Kidney capillary endothelial cell (primary cell): ENCODE measurements around the gene ADGRV1.
A peak's percentile ranks its signal among the peaks of the same experiment; 100 is the strongest.

ENCODE experiments used
- DNase-seq: peaks from one replicate; pipeline ENCODE4 v3.0.0-alpha.2; 2018; ENCODE audit warnings: low spot score

ADGRV1 gene, protein sequence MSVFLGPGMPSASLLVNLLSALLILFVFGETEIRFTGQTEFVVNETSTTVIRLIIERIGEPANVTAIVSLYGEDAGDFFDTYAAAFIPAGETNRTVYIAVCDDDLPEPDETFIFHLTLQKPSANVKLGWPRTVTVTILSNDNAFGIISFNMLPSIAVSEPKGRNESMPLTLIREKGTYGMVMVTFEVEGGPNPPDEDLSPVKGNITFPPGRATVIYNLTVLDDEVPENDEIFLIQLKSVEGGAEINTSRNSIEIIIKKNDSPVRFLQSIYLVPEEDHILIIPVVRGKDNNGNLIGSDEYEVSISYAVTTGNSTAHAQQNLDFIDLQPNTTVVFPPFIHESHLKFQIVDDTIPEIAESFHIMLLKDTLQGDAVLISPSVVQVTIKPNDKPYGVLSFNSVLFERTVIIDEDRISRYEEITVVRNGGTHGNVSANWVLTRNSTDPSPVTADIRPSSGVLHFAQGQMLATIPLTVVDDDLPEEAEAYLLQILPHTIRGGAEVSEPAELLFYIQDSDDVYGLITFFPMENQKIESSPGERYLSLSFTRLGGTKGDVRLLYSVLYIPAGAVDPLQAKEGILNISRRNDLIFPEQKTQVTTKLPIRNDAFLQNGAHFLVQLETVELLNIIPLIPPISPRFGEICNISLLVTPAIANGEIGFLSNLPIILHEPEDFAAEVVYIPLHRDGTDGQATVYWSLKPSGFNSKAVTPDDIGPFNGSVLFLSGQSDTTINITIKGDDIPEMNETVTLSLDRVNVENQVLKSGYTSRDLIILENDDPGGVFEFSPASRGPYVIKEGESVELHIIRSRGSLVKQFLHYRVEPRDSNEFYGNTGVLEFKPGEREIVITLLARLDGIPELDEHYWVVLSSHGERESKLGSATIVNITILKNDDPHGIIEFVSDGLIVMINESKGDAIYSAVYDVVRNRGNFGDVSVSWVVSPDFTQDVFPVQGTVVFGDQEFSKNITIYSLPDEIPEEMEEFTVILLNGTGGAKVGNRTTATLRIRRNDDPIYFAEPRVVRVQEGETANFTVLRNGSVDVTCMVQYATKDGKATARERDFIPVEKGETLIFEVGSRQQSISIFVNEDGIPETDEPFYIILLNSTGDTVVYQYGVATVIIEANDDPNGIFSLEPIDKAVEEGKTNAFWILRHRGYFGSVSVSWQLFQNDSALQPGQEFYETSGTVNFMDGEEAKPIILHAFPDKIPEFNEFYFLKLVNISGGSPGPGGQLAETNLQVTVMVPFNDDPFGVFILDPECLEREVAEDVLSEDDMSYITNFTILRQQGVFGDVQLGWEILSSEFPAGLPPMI (N-terminal part only)

DNA sequence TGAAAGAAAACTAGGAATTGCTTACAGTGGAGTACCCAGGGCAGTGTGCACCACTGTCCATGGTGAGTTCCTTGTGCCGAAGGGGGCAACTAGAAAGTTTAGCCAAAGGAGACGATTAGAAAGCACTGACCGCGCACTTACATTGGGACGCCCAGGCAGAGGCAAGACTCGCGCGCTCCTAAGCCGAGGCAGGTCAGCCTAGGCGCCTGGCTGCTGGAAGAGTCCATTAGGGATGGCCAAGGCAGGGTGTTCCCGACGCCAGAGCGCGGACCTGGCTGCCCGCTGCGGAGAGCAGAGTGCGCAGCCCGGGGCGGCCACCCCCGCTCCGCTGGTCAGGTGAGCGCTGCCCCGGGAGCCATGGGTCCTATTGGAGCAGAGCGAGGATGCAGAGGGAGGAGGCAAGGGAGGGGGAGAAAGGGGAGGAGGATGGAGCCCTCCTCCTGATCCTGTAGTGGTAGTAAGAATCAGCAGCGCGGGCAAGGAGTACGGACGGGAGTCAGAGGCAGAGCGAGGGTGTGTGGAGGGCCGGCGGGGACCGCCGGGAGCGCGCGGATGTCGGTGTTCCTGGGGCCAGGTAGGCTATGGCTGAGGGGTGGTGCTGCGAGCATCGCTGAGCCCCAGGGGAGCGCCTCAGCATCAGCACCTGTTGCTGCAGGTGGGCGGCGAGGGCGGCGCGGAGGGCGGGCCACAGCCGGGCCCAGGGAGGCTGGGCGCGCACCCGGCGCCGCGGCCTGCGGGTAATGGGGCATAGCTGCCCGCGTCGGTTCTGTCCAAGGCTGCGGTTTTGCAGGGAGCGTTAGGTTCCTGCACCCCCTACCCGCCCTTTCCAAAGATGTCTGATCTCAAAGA lies at the start of gene ADGRV1:
Gene ADGRV1 (plus strand): TSS at position 454 of the 849 bp plus-strand sequence. CDS start 99 bp downstream, at position 553.
- peak; percentile 43 for DNase-seq

DNA sequence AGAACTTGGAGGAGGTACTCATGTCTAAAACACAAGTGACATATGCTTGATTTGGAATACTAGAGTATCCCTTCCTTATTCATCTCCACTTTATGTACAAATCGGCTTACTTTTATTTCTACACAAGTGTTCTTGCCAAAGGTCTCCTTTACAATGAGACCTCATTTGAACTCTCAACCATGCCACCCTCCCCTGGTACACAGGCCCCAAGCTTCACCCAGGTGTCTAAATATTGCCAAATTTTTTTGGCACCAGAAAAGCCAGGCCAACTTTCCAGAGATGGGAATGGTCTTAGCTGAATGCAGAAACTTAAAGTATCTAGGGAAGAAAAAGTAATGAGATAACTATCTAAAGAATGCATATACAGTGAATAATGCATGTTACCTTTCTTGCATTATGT lies 48.2 kb upstream of the ADGRV1 start:
- no peak for DNase-seq

DNA sequence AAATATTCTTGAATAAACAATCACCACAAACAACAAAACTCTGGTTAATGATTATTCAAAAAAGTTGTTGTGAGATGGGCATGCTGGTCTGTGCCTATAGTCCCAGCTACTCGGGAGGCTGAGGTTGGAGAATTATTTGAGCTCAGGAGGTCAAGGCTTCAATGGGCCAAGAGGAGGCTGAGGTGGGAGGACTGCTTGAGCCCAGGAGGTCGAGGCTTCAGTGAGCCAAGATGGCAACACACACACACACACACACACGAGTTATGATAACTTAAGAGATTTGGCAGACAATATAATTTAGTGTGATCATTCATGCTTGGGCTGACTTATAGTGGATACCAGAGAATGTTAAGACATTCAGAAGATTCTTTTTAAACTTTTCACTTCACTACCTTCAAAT lies 44.1 kb upstream of the ADGRV1 start:
- no peak for DNase-seq

DNA sequence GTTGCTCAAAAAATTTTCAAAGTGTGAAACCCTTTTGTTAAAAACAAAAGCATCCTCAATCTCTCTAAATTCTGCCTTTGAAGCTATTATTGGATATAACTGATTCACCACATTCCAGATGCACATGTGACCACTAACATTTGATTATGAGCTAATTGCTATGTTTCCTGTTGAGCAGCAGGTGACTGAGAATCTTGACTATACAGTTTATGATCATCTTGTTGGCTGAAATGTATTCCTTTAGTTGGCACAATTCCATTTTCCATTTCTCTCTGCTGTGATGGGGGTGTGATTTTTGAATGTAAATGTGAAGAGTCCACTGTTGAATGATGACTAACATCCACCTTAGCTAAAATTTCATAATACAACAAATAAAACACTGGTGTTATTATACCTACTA lies 39.9 kb upstream of the ADGRV1 start:
- peak; percentile 71 for DNase-seq

DNA sequence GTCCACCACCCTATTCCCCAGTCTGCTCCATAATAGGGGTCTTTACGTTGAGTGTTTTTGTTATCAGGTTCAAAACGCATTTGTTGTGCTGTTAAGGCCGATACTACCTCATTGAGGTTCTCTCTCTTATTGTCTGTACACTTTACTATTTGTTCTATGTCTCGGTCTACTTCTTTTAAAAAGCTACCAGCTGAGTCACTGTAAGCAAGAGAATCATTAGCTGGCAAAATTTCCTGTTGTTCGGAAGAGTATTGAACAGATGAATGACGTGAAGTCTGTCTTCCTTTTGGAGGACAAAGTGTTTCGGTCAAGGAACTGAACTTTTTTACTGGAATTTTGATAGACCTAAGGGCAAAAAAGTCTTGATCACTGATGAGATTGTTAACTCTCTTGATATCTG lies 39.5 kb upstream of the ADGRV1 start:
- DNase-seq: peak; percentile 11

DNA sequence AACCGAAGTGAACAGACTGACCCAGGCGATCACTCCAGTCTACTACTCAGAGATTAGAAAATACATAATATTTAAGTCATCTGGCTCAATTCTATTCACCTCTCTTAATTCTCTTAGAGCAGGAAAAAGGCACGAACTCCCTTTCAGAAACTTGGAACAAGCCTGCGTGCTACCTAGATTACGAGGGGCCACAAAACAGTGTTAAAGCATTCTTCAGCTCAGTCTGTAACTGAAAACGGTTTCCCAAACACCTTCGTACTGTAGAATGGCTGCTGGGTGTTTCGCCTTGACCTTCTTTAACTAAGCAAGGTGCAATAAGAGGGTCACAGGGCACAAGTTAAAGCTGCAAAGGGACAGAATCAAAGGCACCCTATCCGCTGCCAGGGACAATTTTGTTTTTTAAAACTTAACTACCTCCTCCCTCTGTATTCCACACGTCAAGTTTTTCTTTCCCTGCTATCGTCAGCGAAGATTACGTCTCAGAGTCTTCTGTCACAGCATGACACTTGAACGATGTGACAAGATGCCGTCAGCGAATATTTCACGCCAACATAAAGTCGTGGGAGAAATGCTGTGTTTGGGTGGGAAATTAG lies 29.9 kb upstream of the ADGRV1 start:
- DNase-seq: peak; percentile 16

DNA sequence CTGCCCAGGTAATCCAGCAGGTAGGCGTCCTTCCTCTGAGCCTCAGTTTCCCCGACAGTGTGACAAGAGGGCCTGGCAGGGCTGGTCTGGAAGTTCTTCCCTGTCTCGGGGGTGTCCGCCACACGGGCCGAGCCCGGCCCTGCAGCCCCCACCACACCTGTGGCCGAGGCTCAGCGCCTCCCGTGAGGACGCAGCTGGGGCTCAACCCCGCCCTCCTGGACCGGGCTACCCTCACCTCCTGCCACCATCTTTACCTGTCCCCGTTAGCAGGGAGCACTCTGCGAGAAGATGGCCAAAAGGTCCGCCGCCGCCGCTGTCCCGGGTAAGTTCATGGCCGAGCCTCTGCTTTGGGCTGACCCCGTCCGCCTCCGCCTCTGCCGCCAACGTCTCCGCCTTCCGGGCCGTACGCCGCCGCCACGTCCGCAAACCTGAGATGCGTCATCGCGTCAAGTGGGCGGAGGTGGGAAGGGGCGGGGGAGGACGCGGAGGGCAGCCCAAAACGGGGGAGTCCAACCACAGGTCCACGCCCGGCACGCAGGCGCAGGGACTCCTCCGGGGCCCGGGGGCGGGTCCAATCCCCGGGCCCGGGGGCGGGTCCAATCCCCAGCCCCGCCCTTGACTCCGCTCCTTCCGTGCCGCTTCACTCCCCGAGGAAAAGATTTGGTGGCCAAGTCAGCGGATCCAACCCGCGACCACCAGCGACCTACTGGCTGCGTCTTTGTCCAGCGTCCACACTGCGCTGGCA lies 29.2 kb upstream of the ADGRV1 start, which contains the start of gene LYSMD3:
Gene LYSMD3 (minus strand): TSS at position 391 of the 745 bp plus-strand sequence. CDS start 4,295 bp downstream, outside the sequence.
- DNase-seq: peak; percentile 90

DNA sequence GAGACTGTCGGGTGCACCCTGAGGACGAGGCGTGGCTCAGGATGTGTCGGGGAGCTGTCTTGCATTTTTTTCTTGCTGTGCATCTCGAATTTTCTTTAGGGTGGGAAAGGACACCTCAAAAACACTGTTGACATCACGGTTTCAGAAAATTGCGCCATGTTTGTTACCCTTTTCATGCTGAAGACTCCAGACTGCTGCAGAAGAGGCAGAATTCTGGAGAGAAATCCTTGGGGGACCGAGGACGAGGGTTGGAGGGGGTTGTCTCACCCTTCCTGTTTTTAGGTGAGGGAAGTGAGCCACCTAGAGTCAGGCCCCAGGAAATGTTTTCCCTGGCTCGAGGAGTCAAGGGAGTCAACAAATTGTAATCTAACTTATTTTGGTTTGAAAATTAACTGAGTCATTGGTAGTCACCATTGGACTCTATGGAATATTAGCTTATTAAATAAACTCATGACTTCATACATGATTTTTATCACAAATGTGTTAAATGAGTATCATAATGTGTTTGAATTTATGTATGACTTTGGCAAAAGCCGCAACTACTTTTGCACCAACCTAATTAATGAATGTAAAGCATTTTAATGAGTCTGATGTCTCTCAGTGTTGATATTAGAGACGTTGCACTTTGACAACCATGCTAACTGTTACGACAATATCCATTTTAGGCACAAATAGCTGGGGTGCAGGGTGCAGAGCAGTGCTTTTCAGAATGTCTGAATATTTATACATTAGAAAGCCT lies 28.5 kb upstream of the ADGRV1 start:
- peak; percentile 76 for DNase-seq

DNA sequence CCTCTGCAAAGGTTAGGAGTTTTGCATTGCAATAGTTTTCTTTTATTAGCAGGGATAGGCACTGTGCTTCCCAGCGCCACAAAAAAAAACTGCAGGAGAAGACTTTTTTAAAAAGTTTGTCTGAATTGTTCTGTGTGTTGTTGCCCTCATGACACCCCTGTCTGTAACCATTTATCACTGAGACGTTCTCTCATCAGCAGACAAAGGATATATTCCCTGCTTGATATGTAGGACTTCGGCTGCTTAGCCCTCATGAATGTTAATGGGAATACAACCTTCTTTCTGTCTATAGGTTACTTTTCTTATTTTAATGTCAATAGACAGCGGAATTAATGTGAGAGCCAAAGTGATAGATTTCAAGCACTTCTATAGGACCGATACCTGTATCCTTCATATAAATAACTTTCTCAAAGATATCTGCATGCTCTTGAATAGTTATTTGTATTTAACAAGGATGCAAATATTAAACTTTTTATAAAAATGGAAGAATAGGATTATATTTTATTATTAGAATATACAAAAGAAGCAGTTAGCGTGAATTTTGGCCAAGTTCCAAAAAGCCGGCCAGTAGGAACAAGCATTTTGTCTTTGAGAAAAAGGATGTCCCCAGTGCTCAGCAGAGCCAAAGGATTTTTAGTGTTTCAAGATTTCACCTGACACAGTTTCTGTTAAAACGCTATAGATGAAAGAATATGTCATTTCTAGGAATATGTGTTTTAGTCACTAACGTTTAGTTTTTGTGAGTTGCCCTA lies 27.7 kb upstream of the ADGRV1 start:
- DNase-seq: no peak

DNA sequence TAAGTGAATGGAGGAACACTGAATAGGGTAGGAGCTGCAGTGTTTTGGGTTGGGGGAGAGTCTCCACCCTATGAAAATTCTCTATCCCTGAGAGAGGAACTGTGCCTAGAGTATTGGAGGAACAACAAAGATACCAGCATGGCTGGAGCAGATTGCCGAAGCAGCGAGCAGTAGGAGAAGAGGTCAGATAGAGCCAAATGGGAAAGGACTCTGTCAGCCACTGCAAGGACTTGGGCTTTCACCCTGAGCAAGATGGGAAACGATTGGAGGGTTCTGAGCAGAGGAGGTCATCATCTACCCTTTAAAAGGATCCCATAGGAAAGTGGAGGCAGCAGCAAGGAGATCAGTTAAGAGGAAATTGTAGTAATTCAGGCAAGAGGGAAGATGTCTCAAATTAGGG lies 24.8 kb upstream of the ADGRV1 start:
- no peak for DNase-seq

DNA sequence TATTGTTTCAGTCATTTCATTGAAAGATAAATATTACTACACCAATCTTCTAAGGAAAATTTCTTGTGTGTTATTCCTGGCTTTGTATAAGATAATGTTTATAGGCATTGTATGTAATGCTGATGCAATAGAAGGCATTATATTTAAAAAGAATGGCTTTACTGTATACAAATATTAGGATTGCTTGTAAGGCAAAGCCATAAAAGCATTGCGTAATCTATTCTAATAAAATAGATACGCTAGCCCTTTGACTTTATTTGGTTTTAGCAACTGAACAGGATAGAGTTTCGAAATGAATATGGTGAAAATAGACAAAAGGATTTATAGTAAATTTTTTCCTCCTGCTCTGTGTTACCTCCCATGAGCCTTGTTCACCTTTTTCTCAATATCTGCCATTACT lies 23.7 kb upstream of the ADGRV1 start:
- no peak for DNase-seq

DNA sequence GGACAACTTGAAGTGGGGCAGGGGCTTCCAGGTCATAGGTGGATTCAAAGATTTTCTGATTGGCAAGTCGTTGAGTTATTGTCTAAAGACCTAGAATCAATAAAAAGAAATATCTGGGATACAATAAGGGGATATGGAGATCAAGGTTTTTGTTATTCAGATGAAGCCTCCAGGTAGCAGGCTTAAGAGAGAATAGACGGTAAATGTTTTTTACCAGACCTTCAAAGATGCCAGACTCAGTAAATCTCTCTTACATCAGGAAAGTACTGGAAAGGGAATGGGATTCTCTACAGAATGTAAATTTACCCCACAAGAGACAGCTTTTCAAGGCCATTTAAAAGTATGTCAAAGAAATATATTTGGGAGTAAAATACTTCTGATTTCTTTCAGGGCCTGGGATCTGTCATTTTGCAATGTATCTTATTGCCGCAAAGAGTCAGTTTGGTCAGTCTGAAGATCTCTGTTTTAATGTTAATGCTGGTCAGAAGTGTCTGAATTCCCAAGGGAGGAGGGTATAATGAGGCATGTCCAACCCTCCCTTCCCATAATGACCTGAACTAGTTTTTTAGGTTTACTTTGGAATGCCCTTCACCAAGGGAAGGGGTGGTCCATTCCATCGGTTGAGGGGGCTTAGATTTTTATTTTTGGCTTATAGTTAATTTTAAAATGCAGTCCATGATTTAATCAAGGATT lies 15.6 kb upstream of the ADGRV1 start:
- DNase-seq: no peak

DNA sequence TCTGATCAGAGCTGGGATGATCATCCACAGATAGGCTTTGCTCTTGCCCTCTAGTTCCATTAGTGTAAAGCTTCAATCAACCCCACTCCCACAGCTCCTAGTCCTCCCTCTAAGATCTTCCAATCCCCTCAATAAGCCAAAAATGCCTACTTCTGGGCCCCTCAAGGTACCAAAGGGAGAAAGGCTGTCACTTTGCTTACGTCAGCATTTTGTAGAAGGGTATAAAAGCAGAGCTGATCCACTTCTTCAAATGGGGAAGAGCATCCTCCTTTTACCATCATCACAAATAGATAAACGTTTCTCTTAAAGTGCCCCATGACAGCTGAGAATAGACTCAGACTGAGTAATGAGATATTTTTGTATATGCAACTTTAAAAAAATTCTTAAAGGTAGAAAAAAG lies 13.1 kb upstream of the ADGRV1 start:
- no peak for DNase-seq

DNA sequence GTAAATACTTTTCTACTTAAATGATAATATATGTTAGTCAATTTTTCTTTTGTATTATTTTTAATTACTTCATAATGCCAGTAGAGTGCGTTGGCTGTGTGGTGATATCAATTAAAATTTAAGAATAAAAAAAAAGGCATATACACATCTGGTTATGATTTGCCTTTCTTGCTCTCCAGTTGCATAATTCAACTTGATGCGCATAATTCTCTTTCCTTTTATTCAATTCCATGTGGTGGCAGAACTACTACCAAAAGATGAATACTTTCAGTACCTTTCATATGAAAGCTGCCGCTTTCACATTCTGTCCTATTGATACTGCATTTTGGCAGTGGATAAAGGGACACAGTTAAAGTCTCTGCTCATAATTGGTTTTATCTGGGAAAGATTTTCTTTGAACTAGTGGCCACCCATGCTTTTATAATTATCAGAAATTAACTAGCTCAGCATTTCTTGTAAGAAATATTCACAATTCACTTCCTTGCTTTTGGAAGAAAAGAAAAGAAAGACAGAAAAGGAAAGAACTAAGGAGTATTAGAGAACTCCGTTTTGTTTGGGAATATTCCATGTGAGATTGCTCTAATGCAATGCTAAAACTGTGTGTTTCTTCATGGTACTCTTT lies 12.3 kb upstream of the ADGRV1 start:
- DNase-seq: no peak

DNA sequence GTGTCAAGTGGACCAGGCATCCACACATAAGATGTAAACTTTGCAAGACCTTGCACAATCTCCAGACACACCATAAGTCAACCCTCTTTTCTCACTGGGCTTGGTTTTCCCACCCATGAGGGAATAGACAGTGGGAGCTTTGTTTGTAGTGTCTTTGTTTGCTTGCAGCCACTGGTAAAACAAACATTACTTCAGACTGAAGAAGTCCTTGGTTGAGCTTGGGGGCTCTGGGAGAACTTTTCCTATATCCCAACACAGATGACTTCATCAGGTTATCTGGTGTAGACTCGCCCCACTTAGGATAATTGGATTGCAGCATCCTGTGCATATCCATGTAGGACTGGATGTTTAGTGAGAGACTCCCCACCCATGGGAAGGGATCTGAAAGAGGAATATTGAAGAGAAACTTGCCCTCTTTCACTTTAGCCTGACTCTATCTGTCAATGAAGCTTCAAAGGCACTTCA lies 11.5 kb upstream of the ADGRV1 start:
- no peak for DNase-seq

DNA sequence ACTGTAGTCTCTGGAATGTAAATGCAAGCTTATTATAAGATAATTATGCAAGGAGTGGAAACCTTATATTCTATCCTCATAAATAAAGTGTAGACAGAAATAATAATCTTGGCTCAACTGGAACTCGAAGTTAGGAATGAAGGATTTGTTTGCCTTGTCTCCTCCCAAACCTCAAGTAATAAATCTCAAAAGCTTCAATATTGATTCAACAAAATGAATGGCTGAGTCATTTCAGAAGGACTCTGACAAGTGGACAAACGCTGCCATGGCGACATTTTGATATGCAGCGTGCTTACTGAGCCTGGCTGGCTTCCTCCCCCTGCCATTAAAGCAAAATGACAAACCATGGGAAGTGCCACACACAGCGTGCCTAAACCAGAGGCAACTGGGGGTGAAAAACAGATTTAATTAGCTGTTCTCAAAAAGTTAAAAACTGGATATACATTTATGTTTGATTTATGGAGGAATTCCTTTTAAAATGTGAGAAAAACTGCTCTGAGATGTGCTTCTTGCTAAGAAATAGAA lies 10.5 kb upstream of the ADGRV1 start:
- DNase-seq: no peak

DNA sequence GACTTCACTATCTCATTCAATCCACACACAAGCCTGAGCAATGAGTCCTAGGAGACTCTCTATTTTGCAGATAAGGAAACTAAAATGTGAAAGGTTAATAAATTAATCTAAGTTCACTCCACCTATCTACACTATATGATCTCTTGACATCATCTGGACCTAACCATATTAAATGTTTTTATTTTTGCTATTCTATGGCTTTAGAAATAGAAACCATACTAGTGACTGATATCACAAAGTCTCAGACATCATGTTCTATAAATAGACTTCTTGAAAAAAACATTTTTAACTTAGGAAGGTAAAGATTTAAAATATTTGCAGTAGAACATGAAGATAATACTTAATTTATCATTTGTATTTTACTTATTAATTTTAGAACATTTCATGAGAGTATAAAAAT lies 9.4 kb upstream of the ADGRV1 start:
- DNase-seq: no peak
